GM19372 (cell line): ENCODE data around the gene PRUNE2.
"Not testable (repeated sequence)": the region's sequence is repeated elsewhere in the genome, so short reads cannot be mapped to it uniquely, and the experiment has no call there.

Experiments
- ATAC-seq: cut with Tn5 transposase; IDR thresholded peaks from one replicate; pipeline ENCODE4 v1.9.1; 2021; ENCODE audit warnings: mild to moderate bottlenecking, low read depth, moderate library complexity; ENCODE audit not compliant: unreplicated experiment

Gene PRUNE2, protein sequence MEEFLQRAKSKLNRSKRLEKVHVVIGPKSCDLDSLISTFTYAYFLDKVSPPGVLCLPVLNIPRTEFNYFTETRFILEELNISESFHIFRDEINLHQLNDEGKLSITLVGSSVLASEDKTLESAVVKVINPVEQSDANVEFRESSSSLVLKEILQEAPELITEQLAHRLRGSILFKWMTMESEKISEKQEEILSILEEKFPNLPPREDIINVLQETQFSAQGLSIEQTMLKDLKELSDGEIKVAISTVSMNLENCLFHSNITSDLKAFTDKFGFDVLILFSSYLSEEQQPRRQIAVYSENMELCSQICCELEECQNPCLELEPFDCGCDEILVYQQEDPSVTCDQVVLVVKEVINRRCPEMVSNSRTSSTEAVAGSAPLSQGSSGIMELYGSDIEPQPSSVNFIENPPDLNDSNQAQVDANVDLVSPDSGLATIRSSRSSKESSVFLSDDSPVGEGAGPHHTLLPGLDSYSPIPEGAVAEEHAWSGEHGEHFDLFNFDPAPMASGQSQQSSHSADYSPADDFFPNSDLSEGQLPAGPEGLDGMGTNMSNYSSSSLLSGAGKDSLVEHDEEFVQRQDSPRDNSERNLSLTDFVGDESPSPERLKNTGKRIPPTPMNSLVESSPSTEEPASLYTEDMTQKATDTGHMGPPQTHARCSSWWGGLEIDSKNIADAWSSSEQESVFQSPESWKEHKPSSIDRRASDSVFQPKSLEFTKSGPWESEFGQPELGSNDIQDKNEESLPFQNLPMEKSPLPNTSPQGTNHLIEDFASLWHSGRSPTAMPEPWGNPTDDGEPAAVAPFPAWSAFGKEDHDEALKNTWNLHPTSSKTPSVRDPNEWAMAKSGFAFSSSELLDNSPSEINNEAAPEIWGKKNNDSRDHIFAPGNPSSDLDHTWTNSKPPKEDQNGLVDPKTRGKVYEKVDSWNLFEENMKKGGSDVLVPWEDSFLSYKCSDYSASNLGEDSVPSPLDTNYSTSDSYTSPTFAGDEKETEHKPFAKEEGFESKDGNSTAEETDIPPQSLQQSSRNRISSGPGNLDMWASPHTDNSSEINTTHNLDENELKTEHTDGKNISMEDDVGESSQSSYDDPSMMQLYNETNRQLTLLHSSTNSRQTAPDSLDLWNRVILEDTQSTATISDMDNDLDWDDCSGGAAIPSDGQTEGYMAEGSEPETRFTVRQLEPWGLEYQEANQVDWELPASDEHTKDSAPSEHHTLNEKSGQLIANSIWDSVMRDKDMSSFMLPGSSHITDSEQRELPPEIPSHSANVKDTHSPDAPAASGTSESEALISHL (N-terminal part only)

DNA sequence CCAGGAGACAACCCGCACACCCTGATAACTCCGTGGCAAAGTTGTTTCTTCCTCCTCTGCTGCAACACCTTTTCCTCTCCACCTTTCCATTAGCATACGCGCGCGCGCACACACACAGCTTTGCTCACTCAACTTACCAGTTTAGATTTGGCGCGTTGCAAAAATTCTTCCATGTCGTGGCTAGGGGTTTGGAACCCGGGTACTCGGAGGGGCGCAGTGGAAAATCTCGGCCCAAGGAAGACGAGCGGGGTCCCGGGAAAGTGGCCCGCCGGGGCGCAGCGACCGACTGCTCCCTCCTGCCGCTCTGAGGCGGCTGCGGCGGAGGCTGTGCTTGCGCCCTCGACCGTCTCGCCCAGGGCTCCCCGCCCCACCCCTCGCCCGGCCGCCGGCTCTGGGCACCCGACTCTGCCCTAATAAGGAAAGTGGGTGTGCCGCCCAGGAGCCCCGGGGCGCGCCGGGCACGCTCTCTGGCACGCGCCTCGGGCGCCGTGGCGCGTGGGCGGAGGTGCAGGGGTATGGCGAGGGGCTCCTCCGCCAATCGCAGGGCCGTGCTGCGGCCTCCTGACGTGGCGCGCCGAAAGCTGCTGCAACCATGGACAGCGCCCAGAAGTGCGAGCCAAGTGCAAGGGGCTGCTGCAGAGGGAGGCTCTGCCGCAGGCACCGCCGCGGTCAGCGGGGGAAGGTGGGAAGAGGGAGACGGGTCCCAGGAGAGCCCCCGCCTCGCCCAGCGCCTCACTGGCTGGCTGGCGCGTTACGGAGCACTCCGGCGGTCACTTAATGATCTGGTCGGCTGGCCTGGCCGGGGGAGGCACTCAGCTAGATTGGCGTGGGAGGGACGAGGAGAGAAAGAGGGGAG is at the start of gene PRUNE2:
TSS of gene PRUNE2 (minus strand) at position 324 of the 856 bp plus-strand sequence. CDS start at position 173, 151 bp downstream.
- peak; percentile 55 for ATAC-seq

DNA sequence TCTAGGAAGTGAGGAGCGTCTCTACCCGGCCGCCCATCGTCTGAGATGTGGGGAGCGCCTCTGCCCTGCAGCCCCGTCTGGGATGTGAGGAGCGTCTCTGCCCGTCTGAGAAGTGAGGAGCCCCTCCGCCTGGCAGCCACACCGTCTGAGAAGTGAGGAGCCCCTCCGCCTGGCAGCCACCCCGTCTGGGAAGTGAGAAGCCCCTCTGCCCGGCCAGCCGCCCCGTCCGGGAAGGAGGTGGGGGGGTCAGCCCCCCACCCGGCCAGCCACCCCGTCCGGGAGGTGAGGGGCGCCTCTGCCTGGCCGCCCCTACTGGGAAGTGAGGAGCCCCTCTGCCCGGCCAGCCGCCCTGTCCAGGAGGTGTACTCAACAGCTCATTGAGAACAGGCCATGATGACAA is 49.5 kb upstream of the PRUNE2 start:
- not testable (repeated sequence) for ATAC-seq

DNA sequence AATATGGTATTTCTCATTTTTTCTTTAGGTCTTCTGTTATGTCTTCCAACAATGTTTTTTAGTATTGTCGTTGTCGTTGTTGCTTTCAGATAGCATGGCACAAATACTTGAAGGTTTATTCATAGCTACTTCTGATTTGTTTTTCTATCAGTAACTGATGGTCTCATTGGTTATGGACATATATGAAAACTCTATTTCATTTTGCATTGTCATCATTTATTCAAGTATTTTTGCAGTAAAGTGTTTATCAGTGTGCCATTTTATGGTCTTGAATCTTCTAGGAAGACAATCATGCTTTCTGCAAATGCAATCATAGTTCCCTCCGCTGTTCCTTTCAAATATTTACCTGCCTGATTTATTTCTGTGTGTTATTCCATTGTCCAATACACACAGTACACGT is 44.0 kb upstream of the PRUNE2 start:
- ATAC-seq: no peak

DNA sequence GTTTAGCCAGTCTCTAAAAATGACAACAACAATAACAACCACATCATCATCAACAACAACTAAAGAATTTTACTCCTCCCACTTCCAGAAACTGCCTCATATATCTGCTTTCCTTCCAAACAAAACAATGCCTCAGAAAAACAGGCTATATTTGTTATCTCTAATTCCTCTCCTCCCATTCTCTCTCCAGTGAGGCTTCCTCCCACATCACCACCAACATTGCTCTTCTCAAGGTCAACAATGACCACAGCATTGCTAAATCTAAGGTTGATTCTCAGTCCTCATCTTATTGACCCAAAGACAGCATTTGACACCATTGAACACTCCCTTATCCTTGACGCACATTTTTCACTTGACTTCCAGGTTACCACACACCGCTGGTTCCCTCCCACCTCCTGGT is 38.1 kb upstream of the PRUNE2 start:
- ATAC-seq: no peak

DNA sequence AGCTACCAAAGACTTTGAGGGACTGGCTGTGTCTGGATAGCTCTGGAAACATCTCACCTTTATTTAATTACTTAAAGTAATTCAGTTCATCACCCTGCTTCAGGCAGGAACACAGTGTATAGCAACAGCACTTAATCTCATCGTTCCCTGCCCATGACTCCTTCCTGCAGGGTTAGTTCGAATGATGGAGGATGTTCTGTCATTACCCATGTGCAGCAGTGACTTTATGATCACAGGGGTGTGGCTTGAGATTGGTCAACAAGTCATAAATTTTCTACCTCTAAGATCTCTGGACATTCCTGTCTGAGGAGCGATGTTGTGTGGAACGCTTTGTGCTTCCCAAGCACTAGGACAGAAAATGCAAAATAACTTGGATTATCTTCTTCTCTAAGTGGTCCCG is 37.1 kb upstream of the PRUNE2 start:
- ATAC-seq: no peak

DNA sequence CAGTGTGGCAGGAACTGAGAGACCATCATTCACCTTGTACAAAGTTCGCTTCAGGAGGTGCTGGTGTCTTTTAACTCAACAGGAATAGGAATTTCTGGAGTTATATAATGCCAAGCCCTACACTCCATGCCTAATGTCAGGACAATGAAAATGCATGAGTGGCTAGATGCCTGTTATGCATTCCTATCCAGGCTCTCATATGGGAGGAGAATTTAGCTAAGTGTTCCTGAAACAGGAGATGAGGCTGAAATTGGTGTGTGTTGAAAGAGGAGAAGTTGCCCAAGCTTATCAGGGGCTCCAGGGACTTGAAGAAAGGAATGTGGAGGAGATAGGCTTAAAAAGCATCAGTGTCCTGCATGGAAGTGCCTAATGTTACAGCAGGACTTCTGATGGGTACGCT is 26.8 kb upstream of the PRUNE2 start:
- ATAC-seq: no peak

DNA sequence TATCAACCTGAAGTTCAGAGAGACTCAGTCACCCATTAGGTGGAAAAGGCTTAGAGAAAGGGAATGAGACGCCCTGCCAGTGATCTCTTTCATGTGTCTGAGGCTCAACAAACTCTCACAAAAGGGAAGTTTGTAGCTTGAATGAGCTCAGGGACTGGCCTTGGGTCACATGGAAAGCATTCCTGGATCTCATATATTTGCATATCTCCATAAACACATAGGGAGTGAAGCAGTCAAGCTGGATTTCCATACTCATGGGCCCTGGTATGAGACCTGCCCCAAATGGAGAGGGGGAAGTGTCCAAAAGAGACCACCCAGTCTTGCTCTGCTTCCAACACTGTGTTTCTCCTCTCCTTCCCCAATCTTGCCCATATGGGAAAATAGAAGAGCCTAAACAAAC is 26.4 kb upstream of the PRUNE2 start:
- no peak for ATAC-seq

DNA sequence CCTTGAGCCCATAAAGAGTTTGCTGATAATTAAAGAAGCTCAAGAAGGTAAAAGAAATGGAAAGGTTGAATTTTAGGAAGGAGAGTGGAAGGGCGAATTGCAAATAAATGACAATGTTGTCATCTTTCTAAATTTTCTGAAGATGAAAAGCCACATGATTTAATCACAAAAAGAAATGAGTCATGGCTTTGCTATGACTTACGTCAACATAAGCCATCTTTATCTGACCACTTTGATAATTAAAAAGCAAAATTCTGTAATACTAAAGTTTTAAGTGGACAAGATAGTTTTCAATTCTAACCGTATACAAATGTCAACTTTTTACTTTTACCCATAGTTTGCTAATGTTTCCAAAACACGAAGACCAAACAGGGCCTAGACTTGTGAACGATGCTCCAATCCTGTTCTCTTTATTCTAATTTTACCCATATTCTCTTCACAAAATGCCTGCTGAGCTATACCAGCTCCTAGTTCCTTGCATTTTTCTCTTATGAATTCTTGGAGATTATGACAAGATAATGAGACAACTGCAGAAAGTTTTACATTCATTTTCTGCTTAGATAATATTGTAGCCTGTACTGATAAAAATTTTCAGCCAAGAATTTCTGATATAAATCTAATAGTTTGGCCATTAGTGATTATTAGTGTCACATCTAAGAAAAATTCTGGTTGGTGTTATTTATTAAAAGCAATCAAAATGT is 21.8 kb upstream of the PRUNE2 start:
- ATAC-seq: no peak

DNA sequence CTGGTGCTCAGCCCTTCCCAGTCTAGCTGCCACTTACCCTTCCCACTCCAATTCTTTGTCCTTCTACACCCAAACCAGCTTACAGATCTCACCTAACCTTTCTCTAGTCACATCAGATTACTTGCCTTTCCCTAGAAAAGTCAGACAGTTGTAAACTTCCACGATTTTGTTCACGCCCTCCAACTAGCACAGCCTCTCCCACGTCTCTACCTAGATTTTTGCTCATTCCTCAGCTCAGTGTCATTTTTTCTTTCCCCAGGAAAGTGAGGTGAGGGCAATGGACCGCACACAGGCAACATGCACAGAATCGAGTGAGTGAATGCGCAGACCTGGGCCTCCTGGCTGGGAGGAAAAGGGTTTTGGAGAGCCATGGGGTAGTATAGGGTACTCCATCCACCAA is 20.9 kb upstream of the PRUNE2 start:
- ATAC-seq: no peak

DNA sequence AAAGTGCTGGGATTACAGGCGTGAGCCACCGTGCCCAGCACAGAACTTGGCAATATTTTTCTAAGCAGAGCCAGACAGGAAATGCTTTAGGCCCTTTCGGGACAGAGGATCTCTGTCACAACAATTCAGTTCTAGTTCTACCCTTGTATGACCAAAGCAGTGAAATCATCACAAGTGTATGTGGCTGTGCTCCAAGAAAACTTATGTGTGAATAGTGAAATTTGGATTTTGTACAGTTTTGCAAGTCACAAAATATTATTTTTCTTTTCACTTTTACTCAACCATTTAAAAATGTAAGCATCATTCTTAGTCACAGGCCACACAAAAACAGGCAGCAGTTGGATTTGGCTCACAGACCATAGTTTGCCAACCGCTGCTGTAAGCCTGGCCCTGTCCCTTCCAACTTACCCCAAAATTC is 20.4 kb upstream of the PRUNE2 start:
- ATAC-seq: no peak

DNA sequence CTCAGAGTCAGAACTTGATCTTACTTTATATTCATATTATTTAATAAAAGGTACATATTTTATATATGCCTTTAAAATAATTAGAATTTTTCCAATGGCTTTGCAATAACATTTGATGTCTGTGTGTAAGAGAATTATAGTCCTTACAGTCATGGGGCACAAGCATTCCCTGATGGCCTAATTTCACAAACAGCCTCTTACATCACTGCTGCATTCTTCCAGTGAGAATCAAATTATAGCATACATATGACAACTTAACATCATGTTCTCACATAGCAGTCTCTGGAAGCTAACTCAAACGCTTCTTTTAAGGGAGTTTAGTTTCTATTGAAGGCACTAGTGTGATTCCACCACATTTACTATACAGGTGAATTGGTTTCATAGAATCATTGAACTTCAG is 15.3 kb upstream of the PRUNE2 start:
- ATAC-seq: no peak

DNA sequence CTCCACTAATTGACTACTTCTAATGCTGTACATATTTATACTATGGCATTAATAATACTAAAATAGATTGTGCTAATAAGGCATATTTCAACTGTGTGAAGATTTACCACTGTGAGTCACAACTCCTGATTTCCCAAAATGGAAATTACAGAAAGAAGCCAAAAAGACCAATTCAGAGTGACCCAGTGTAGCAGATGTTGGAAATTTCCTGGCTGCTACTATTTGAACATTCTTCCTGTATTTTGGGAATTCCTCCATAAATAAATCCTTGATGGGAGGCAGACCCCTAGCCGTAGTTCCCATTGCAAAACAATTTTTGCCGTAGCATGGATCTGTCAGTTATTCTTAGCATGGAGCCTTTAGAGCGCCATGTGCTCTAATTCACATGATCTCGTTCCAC is 11.4 kb upstream of the PRUNE2 start:
- no peak for ATAC-seq

DNA sequence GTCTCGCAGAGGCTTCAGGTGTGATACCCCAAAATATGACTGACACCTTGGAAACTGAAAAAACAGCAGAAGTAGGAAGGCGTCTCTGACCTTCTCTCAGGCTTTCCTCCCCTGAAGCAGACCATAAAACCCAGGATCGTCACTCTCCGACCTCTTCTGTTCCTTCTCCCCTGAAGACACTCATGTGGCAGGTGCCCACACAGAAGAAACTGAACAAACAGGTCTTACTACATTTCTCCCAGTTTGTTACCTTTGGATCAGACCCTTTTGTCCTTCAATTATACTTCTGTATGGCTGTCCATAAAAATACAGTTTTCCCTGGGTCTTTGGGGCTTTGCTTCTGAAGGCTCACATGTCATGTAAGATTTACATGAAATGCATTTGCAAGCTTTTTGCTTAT is 10.3 kb upstream of the PRUNE2 start:
- ATAC-seq: no peak

DNA sequence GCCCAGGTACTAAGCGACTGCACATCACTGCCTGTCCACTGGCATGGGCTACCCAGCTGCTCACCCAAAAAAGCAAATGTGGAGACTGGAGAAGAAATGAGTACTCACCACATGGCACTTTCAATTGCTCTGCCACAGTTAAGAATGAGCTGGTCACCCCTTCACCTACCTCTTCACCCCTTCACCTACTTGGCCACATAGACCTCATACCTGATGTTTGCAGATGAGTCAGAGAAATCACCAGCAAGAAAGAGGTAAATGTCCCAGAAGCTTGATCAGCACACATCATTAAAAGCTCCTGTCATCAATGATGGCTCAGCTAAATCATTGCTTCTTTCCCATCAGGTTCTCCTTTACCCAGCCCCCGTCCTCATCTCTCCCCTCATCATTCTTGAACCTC is 7.6 kb upstream of the PRUNE2 start:
- ATAC-seq: no peak

DNA sequence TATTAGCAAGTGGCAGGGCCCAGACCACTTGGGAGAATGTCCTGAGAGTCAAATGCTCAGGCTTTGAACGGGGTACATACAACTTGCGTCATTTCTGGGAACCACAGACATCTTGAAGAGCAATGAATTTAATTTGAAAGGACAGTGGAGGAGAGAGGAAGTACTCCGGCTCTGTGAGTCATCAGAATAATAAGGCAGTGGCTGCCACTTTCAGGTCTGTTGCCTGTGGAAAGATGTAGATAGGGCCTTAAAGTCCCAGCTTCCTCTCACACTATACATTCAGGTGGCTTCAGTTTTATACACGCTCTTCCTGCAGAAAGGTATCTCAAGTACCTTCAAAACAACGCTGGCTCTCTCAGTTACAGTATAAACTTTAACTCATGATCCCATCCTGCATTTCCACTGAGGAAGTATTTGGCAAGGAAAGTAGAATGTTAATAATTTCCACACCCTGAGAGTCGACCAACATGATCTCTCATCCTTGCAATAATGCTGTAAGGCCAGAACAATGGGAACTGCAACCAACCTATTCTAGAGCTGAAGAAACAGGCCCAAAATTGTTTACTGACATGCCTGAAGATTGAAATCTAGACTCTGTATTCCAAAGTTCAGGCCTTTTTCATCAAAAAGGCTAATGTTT is 6.8 kb upstream of the PRUNE2 start:
- ATAC-seq: no peak

DNA sequence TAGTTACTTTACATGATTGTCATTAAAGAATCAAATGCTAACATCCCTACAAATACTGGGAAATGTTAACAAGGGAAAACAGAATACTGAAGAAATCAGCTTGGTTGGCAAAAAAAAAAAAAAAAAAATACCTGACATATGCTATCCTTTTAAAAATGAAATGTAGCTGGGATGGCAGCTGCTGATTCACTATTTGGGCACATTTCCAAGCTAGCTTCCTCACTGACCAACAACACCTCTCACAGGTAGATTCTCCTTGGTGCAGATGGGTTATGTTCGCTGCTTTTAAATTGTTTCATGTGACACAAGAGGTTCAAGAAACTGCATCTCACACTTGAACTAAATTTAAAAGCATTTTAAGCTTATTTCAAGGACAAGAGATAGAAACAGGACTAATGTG is 6.1 kb upstream of the PRUNE2 start:
- no peak for ATAC-seq

DNA sequence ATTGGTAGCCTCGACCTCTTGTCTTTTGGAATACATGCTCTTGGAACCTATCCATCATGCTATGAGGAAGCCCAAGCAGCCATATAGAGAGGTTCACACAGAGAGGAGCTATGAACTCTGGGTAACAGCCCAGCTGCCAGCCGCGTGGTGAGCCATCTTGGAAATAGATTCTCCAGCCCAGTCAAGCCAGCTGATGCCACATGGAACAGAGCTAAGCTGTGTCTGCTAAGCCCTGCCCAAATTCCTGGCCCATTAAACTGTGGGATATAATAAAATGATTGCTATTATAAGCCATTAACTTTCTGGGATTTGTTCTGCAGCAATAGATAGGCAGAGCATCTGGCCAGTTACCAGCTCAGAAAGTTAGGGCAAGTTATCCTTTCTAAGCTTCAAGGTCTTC is 4.9 kb upstream of the PRUNE2 start:
- ATAC-seq: no peak

DNA sequence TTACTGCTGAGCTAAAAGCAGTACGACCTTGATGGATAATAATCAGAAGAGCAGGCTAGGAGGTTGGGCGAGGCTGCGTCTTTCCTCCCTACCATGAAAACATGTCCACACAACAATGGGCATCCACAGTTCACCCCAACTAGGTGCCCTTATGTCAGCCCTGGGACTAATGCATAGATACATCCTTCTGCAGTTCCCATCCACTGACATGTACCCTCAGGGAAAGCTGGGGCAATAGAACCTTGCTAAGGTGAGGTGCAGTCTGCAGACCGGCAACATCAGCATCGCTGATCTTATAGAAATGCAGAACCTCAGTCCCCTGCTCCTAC is 697 bp upstream of the PRUNE2 start:
- no peak for ATAC-seq
